Lung microvascular endothelial cell (primary cell): ENCODE results near the gene RAP2B. TPM values are rescaled to one million over a fixed set of nuclear protein-coding genes. Genes with fewer than 3 reads are reported as not detected.
A peak's percentile ranks its signal among the peaks of the same experiment; 100 is the strongest.

Source experiments
- DNase-seq, 2 donors: peaks; one replicate each; pipeline versions ENCODE4 v3.0.0 to v3.0.0-alpha.2; 2010; ENCODE audit warnings: low read depth in 2 of 2
- total RNA-seq: library from RNA; depleted of rRNA; stranded (reverse); fragments of >200 nt; gene quantifications from 2 replicates; pipeline ENCODE4 v1.2.1, GENCODE V29; 2014

The RAP2B gene
- total RNA-seq, 1 donor from 2014 or later = 12.5 TPM

DNA sequence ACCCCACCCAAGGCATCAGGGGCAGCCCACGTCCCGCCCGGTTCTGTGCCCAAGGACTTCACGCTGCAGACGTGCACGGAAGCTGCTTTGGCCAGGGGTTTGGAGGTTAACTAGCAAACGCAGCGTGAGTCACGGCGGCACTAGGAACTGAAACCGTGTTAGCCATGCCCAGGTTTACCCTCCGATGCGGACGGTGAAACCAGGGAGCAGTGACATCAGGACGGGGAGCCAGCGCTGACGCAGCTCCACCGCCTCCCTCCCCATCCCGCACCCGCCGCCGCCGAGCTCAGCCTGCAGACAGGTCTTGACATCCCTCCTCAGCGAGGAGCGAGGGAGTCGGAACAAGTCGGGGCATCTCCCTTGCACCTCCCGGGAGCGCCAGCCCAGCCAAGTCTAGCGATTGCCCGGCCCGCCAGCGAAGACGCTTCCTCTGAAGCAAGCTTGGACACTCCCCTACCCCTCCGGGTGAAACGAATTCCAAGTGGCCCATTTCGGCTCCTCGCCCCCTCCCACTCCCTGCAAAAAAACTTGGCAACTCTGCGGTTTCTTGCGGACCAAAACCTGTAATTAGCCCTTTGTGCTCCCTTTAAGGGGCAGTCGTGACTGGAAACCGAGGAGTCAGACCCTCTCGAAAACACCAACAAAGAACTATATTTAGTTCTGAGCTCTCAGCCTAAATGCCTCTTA, 1.4 kb upstream of the RAP2B start:
- peak; percentile 83 to 92 for DNase-seq

DNA sequence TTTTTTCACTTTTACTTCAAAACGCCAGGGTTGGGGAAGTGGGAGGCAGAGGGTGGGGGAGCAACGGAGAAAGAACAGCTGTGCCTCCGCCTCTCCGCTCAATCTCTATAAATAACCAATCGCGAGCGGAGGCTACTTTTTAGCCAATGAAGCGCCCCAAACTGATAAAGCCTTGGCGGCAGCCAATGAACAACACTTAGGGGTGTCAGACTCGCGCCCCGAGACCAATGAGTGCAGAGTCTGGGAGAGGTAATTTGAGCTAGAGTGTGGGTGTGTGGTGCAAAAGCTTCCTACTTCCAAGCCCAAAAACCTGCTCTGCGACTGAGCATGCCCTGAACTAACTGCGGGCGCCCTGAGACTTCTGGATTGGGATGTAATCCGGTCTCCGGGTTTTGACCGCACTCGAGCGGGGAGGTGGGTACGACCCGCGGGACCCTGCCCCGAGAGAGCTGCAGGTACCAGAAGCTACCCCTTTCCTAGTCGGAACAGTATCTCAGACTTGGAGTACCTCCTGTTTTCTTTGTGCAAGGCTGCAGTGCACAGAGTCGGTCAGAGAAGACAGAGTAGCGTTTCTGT, 800 bp upstream of the RAP2B start:
- peak; percentile 100 for DNase-seq

DNA sequence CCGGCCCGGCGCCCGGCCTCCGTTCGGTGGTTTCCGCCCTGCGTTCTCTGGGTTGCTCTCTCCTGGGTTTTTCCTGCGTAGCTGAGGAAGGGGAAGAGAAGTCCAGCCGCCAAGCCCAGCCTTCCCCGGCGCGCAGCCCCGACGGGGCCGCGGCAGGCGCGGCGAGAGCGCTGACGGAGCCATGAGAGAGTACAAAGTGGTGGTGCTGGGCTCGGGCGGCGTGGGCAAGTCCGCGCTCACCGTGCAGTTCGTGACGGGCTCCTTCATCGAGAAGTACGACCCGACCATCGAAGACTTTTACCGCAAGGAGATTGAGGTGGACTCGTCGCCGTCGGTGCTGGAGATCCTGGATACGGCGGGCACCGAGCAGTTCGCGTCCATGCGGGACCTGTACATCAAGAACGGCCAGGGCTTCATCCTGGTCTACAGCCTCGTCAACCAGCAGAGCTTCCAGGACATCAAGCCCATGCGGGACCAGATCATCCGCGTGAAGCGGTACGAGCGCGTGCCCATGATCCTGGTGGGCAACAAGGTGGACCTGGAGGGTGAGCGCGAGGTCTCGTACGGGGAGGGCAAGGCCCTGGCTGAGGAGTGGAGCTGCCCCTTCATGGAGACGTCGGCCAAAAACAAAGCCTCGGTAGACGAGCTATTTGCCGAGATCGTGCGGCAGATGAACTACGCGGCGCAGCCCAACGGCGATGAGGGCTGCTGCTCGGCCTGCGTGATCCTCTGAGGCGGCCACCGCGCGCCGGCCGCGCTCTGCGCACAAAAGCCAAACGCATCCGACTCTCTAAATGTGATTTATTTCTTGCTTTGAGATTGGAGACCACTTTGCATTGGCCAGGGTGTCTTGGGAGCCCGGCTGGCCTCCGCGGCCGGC, 727 bp downstream of the RAP2B start:
- DNase-seq = peak; percentile 45 to 56

DNA sequence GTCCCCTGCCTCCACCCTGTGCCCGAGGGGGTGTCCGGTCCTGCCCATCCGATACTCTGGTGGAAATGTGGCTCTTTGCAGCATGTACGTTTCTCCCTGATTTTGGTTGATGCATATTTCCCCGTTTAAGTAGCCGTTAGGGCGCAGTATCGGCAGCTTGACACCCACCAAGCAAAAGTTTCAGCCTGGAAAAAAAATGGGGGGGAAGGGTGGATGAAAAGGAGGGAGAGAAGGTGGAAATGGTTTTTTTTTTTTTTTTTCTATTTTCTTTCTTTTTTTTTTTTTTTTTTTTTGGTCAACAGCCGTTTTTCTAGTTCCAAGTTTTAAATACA, 1.3 kb downstream of the RAP2B start:
- DNase-seq = peak; percentile 33 to 43

DNA sequence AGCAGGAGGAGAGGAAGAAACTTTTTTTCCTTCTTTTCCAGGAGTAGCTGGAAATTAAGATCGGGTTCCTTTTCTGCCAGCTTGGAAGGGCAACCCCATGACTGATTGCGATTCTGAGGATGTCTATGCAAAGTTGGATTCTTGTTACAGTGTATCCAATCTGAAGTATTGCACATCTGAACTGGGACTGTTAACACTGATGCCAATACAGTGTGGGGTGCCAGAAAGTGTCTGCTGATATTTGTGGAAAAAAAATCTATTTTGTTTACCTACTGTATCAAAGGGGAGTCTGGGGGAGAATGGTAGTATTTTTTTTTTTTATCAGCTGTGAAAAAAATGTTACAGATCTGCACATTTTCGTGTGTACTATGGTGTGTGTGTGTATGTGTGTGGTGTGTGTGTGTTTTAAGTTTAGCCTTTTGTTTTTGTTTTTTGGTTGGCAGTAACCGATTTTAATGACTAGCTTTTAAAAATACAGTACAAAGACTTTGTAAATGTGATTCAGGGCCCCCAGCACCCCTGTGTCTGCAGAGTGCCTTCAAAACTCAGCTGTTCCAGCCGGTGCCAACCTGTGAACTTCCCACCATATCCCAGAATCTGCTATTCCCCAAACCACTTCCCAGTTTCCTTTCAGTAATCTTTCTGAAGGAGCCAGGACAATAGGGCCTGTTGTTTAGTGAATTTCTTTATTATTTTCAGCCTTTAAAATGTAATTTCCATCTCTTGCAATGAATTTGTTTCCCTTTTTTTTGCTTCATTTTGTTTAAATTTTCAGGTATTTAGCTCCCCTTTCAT, 1.9 kb downstream of the RAP2B start:
- peak in 1 of 2 donors; percentile 17 for DNase-seq

DNA sequence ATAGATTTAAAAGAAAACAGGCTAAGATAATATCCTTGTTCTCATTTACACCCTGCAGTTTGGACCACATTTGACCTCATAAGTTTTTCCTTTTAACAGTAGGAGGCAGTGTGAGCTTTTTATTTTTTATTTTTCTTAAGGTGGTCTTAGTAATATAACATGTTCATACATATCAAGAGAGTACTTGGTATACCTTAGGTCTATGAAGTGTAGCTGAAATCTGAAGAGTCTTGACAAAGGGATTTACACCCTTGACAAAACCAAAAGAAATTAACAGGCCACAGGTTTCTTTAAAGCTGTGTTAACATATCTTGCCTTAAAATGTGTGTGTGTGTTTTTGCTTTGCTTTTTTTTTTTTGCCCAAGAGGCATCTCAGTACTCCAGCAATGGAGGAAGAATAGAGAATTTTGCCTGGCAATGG, 3.2 kb downstream of the RAP2B start:
- DNase-seq = peak; percentile 15 to 61

DNA sequence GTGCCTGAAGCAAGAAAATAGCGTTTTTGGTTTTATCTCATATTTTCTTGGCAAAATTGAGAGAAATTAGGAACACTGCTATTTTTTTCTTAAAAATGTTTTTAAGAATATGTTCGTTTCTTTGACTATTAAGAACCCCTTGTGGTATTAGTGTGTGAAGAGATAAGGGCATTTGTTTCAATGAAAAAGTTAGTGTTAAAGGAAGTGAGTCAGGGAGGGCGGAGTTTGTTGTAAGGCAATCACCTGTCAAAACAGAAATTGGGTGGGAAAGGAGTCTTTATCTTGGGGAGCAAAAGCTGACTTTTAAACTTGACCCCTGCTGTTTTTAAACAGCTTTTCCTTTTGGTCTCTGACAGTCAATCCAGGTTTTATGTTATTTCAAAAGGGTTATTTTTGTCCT, 4.2 kb downstream of the RAP2B start:
- DNase-seq = peak; percentile 46 to 66

DNA sequence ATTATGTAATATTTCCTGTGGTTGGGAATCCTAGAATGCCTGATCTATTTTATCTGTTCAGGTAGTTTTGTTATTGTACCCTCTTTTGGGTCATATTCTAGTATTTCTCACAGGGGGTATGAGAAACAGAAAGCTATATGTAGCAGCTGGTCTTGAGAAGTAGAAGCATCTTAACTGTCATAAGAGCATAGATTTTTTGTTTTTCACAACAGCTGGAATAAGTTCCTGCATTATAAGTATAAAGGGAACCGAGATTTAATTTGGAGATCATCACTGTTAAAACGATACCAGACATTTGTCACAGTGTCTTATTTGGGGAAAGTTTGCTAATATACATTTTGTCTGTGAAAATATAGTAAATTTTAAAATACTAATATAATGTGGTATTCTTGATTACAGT, 4.8 kb downstream of the RAP2B start:
- no peak for DNase-seq

DNA sequence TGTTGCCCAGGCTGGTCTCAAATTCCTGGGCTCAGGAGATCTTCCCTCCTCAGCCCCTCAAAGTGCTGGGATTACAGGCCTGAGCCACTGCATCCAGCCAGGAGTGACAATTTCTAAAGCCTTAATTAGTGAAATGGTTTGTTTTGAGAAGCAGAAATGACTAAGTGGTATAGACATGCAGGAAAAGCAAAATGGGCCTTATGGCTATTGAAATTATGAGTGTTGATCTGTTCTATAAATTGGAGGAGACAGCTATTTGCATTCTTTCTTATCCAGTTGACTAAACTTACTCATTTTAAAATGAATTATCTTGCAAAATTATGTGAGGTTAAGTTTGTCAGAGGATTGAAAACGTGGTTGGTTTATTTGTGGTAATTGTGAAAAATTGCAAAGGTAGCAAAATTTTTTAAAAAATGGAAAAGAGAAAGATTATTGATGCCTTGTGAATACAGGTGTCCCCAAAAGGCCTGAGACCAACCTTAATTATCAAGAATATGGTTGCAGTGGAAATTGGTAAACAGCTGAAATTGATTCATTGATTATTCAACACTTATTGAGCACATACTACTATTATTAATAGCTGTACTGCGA, 7.9 kb downstream of the RAP2B start:
- DNase-seq = no peak

DNA sequence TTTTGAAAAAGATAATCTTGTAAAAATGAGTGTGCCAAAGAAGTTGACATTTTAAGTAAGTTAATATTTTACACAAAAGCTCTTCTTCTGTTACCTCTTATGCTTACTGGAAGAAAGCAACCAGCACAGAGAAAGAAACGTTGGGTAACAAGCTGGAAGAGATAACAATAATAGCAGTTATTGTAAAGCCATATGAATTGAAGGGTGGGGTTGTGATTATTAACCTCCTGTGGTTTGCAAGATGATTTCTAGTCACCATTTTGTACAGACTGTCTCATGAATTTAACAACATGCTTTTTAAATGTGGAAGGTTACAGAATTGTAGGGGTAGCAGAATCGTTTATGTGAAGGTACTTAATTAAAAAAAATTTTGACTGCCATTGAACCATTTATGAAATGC, 9.2 kb downstream of the RAP2B start:
- no peak for DNase-seq

DNA sequence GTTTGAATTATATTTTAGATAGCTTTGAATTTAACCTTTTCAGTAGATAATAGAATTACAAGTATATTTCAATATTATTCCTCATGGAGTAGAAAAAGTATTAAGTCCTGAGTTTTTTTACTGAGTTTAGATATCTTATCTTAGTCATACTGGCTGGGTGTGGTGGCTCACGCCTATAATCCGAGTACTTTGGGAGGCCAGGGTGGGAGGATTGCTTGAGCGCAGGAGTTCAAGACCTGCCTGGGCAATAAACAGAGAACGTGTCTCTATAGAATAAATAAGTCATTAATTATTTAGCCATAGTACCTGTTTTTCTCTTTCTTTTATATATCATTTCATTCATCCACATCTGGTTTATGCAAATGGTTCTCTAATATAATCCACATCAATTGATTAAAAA, 9.9 kb downstream of the RAP2B start:
- no peak for DNase-seq

DNA sequence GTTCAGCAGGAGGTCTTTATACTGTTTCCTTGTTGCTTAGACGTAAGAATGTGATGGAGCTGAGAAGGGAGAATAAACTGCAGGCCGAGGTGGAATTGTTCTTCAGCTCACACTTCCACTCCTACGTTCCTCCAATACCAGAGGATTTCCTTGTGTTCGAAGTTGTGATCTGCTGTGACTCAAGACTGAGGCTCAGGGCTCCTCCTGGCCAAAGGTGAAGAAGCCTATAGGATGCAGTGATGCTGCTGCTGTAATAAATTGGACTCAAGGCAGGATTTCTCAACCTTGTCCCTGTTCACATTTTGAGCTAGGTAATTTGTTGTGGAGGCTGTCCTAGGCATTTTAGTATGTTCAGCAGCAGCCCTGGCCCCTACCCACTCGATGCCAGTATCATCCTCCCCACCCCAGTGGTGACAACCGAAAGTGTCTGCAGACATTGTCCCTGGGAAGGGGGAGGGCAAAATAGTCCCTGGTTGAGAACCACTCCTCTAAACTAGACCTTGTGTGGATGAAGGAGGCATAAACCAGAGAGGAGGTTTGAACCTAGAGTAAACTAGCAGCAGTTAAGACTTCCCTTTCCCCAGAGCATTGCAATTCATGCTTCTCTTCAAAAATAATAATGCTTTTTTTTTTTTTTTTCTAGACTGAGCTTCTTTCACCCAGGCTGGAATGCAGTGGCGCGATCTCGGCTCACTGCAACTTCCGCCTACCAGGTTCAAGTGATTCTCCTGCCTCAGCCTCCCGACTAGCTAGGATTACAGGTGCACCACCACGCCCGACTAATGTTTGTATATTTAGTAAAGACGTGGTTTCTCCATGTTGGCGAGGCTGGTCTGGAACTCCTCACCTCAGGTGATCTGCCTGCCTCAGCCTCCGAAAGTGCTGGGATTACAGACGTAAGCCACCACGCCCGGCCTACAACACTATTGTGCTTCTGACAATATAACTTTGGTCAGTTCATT, 11.1 kb downstream of the RAP2B start:
- DNase-seq = no peak

DNA sequence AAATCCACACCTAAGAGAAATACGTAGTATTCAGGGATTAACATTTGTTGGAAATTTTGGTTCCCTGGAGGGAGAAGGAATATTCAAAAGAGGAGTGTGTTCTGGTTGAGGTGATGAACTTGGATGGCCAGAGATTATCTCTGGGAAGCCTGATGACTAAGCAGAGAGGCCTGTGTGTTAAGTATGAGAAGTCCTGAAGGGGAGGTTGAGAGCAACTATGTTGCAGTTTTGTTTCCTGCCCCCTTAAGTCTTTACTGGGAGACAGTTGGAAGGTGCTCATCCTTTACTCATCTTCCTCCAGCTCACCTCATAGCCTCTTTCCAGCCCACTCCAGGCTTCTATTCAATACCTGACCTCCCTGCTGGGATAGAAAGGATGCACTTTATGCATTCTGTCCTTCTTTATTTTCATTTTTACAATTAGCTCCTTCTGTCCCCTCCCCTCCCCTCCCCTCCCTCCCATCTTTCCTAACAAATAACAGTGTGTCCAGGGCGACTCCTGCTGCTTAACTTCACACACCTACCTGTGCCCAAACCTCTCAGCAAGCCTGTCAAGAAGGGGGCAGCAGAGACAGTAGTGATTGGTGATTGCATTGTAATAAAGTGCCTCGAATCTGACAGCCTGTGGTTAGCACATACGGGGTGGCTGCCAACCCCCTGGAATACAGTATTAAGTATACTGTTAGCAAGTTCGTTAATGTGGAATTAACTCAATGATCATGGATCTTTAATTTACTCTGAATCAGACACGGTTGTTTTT, 11.9 kb downstream of the RAP2B start:
- DNase-seq = no peak

DNA sequence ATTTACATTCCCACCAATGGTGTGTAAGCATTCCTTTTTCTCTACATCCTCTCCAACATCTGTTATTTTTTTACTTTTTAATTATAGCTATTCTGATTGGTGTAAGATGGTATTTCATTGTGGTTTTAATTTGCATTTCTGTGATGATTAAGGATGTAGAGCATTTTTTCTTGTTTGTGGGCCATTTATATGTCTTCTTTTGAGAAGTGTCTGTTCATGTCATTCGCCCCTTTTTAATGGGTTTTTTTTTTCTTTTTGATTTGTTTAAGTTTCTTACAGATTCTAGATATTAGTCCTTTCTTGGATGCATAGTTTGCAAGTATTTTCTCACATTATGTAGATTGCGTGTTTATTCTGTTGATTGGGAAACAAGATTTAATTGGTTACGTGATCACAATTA, 14.2 kb downstream of the RAP2B start:
- DNase-seq = no peak

DNA sequence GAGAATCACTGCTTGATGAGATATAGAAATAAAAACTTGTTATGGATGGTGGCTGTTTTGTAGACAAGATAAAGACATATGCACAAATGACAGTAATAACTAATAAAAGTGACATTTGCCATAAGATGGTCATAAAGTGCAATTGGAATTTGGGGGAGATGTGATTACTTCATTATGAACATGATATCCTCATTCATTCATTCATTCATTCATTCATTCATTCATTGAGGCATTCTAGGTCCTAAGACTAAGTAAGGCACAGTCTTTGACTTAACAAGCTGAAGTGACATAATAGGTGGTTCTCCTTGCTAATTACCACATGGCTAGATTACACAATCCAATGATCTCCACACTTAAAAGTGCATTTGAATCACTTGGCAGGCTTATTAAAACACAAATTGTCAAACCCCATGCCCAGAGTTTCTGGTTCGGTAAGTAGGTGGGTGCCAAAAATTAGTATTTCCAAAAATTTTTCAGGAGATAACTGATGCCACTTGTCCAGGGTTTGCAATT, 18.9 kb downstream of the RAP2B start:
- DNase-seq = no peak

DNA sequence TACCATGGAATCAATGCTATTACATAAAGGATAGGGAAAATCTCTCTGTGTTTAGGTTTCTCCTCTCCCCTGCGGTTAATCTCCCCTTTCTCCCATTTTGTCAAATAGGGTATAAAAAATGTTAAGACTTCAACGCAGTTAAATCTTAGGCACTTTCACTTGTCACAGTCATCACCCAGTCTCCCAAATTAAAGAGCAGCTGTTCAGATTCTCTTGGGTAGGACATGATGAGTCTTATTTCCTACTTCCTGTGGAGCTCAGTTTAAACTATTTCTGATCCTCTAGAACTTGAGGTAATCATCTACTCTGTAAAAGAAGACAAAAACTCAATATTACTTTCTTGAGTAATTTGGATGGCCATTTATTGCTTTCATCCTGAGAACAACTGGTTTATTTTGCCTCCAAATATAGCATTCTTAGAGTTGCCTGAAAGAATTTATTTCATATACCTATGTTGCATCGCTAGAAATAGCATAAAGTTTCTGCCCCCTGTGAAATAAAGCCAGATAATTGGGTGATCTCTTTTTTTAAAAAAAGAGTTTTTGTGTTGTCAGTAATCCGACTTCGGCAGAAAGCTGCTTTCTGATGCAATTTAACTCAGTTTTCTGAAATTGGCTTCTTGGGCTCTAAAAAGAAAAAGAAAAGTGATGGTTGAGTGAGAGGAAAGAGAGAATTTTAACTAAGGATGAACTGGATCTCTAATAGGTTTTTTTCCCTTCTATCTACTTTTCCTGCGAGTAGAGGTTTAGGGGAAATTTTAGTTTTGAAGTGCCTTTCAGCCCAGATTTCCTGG, 20.7 kb downstream of the RAP2B start:
- DNase-seq = peak in 1 of 2 donors; percentile 68

DNA sequence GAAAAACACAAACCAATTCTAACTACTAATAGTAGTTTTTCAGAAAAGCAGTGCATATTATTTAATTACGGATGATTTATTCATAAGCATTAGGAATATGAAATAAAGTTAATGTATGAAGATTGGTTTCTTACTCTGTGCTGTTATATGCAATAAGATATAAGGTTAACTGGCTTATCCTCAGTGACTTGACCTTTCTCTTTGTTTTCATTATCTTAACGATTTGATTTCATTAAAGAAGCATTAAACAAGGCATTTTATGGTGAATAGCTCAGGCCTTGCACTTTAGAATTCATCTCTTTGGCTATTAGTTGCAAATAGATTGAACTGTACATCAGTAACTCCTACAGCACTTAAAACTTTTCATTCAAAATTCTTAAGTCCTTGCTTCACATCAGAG, 28.9 kb downstream of the RAP2B start:
- DNase-seq = no peak

DNA sequence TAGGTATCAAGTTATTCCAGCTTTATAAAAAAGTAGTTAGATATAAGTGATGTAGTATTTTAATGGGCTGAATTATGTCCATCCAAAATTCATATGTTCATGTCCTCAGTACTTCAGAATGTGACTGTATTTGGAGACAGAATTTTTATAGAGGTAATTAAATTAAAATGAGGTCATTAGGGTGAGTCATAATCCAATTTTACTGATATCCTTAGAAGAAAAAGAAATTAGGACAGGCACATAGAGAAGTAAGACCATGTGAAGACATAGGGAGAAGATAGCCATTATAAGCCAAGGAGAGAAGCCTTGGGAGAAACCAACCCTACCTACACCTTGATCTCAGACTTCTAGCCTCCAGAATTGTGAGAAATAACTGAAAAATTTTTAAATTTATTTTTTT, 30.3 kb downstream of the RAP2B start:
- no peak for DNase-seq
